H1 (cell line): Measurements from ENCODE around the gene MAGI2. TPM values are rescaled to one million over a fixed set of nuclear protein-coding genes. Genes with fewer than 3 reads are reported as not detected.

Source experiments
- CTCF ChIA-PET: fragments of 300-600 bp; sonication (Branson Sonifier 250); formaldehyde crosslinking; loops from one replicate; lab custom pipeline; 2021; ENCODE audit not compliant: partially characterized antibody; lab: Charles Lee
- POLR2A ChIA-PET: fragments of 300-600 bp; sonication (Branson Sonifier 250); formaldehyde crosslinking; loops from one replicate; lab custom pipeline; 2021; ENCODE audit warnings: inconsistent platforms; ENCODE audit not compliant: partially characterized antibody; lab: Charles Lee
- DNase-seq, 2 experiments: peaks; one replicate each; pipeline versions ENCODE4 v3.0.0 to v3.0.0-alpha.2; 2010 to 2022; ENCODE audit warnings: low spot score in 2 of 2, low read depth in 1 of 2, mixed read lengths in 1 of 2
- FAIRE-seq: peaks from 2 replicates; lab custom pipeline; 2011; peaks lifted over from hg19 to GRCh38; lab: Jason Lieb, UNC
- H2AFZ ChIP-seq: 2 replicates; pipeline ENCODE4 v1.8.1; 2012; ENCODE audit warnings: low read length, inconsistent platforms
- H2AK5ac ChIP-seq: 2 replicates; pipeline ENCODE4 v1.6.1; 2013; ENCODE audit warnings: low read depth, low read length
- H2BK120ac ChIP-seq: replicated peaks from 2 replicates; pipeline ENCODE3; 2013; ENCODE audit warnings: low read depth, low read length, inconsistent platforms
- H2BK12ac ChIP-seq: 2 replicates; pipeline ENCODE4 v1.6.1; 2013; ENCODE audit warnings: low read depth, low read length
- H2BK15ac ChIP-seq: 2 replicates; pipeline ENCODE4 v1.6.1; 2013; ENCODE audit warnings: low read length
- H2BK20ac ChIP-seq: 2 replicates; pipeline ENCODE4 v1.6.1; 2013; ENCODE audit warnings: low read length
- H2BK5ac ChIP-seq: 2 replicates; pipeline ENCODE4 v1.6.1; 2013; ENCODE audit warnings: low read depth, low read length
- H3K14ac ChIP-seq: 2 replicates; pipeline ENCODE4 v1.6.1; 2013; ENCODE audit warnings: inconsistent platforms; ENCODE audit not compliant: insufficient read length
- H3K18ac ChIP-seq: 2 replicates; pipeline ENCODE4 v1.6.1; 2013; ENCODE audit warnings: low read length; ENCODE audit errors: extremely low read depth
- H3K23ac ChIP-seq: 2 replicates; pipeline ENCODE4 v1.6.1; 2013; ENCODE audit warnings: inconsistent platforms; ENCODE audit not compliant: insufficient read length
- H3K23me2 ChIP-seq: 2 replicates; pipeline ENCODE4 v1.6.1; 2013; ENCODE audit warnings: low read depth, low read length
- H3K27ac ChIP-seq: 2 replicates; pipeline ENCODE4 v1.6.1; 2011; ENCODE audit warnings: low read depth, low read length, inconsistent platforms
- H3K27me3 ChIP-seq, 4 experiments: replicated peaks in 1 of 4; 1 replicate in 1 of 4; 2 replicates in 3 of 4; pipeline versions ENCODE4 v1.6.1 to v1.8.1; 2011 to 2013; ENCODE audit warnings: low read length in 3 of 4, mild to moderate bottlenecking in 3 of 4, inconsistent platforms in 2 of 4, mixed read lengths in 2 of 4, moderate library complexity in 1 of 4; ENCODE audit not compliant: control insufficient read depth in 3 of 4, insufficient read depth in 3 of 4; ENCODE audit errors: extremely low read depth in 1 of 4
- H3K36me3 ChIP-seq, 4 experiments: 2 replicates each; pipeline versions ENCODE4 v1.6.1 to v1.8.1; 2011 to 2013; ENCODE audit warnings: mild to moderate bottlenecking in 4 of 4, low read length in 3 of 4, moderate library complexity in 2 of 4, control low read depth in 1 of 4, inconsistent platforms in 1 of 4; ENCODE audit not compliant: insufficient read depth in 4 of 4, control insufficient read depth in 2 of 4
- H3K4ac ChIP-seq: replicated peaks from 2 replicates; pipeline ENCODE3; 2013; ENCODE audit warnings: low read length, low read depth, mixed read lengths, inconsistent platforms; ENCODE audit not compliant: insufficient read length
- H3K4me1 ChIP-seq, 4 experiments: replicated peaks in 1 of 4; 1 replicate in 1 of 4; 2 replicates in 3 of 4; pipeline versions ENCODE4 v1.6.1 to v1.8.1; 2011 to 2013; ENCODE audit warnings: low read length in 3 of 4, inconsistent platforms in 2 of 4, mixed read lengths in 1 of 4; ENCODE audit not compliant: insufficient read depth in 4 of 4, control insufficient read depth in 3 of 4
- H3K4me2 ChIP-seq, 2 experiments: 2 replicates each; pipeline versions ENCODE4 v1.6.1 to v1.8.1; 2011 to 2013; ENCODE audit warnings: low read depth in 2 of 2, low read length in 2 of 2, control low read depth in 1 of 2, inconsistent platforms in 1 of 2, mild to moderate bottlenecking in 1 of 2; ENCODE audit not compliant: insufficient read depth in 1 of 2
- H3K4me3 ChIP-seq, 4 experiments: fragments of 200-600, 300-600 bp in 1 of 4; sonication (generic), shearing (Covaris generic), sonication (Bioruptor Twin) in 1 of 4; 2 replicates each; pipeline versions ENCODE4 v1.5.1 to v1.8.1; 2011 to 2016; ENCODE audit warnings: low read length in 4 of 4, low read depth in 3 of 4, control low read depth in 2 of 4, inconsistent platforms in 2 of 4, mild to moderate bottlenecking in 2 of 4, mixed read lengths in 1 of 4, moderate library complexity in 1 of 4; ENCODE audit not compliant: insufficient read depth in 2 of 4; ENCODE audit errors: extremely low read depth in 1 of 4
- H3K56ac ChIP-seq: replicated peaks from 2 replicates; pipeline ENCODE3; 2013; ENCODE audit warnings: low read depth, mild to moderate bottlenecking, mixed read lengths, low read length, inconsistent platforms; ENCODE audit not compliant: insufficient read length
- H3K79me1 ChIP-seq: 2 replicates; pipeline ENCODE4 v1.6.1; 2013; ENCODE audit warnings: low read depth, low read length, control low read depth
- H3K79me2 ChIP-seq, 2 experiments: 2 replicates each; pipeline versions ENCODE4 v1.6.1 to v1.8.1; 2012 to 2013; ENCODE audit warnings: low read length in 2 of 2, mild to moderate bottlenecking in 2 of 2, inconsistent platforms in 1 of 2; ENCODE audit not compliant: insufficient read depth in 2 of 2, control insufficient read depth in 1 of 2
- H3K9ac ChIP-seq, 4 experiments: replicated peaks in 1 of 4; 1 replicate in 1 of 4; 2 replicates in 3 of 4; pipeline versions ENCODE4 v1.6.1 to v1.8.1; 2011 to 2013; ENCODE audit warnings: low read depth in 3 of 4, low read length in 3 of 4, control low read depth in 2 of 4, mild to moderate bottlenecking in 2 of 4, moderate library complexity in 2 of 4, inconsistent platforms in 1 of 4; ENCODE audit errors: extremely low read depth in 1 of 4
- H3K9me3 ChIP-seq, 2 experiments: 2 replicates each; pipeline versions ENCODE4 v1.6.1 to v1.8.1; 2012 to 2013; ENCODE audit warnings: mild to moderate bottlenecking in 2 of 2, moderate library complexity in 2 of 2, control low read depth in 1 of 2, inconsistent platforms in 1 of 2, low read depth in 1 of 2, low read length in 1 of 2, mixed read lengths in 1 of 2; ENCODE audit not compliant: insufficient read depth in 2 of 2
- H4K20me1 ChIP-seq, 2 experiments: replicated peaks in 1 of 2; 2 replicates each; pipeline versions ENCODE3 to v1.8.1; 2011 to 2013; ENCODE audit warnings: inconsistent platforms in 2 of 2, low read length in 2 of 2, mild to moderate bottlenecking in 1 of 2; ENCODE audit not compliant: insufficient read depth in 2 of 2, control insufficient read depth in 1 of 2
- H4K5ac ChIP-seq: 2 replicates; pipeline ENCODE4 v1.6.1; 2013; ENCODE audit warnings: low read length, low read depth, mixed read lengths, inconsistent platforms; ENCODE audit not compliant: insufficient read length
- H4K8ac ChIP-seq: 2 replicates; pipeline ENCODE4 v1.8.0; 2013; ENCODE audit warnings: mild to moderate bottlenecking, moderate library complexity, low read length, inconsistent platforms; ENCODE audit not compliant: insufficient read depth; ENCODE audit errors: extremely low read depth
- H4K91ac ChIP-seq: replicated peaks from 2 replicates; pipeline ENCODE3; 2013; ENCODE audit warnings: low read length, mixed read lengths, inconsistent platforms; ENCODE audit not compliant: insufficient read length
- POU5F1 ChIP-seq: IDR thresholded peaks from 2 replicates; pipeline ENCODE4 v1.6.1; 2011; ENCODE audit warnings: low read depth, mild to moderate bottlenecking, low read length, moderate library complexity
- SAP30 ChIP-seq: fragments of 300-600 bp; sonication (generic); IDR thresholded peaks from 2 replicates; pipeline ENCODE4 v1.7.1; 2012; ENCODE audit warnings: low read length, moderate library complexity, mild to moderate bottlenecking, inconsistent platforms; ENCODE audit not compliant: insufficient read depth, insufficient replicate concordance
- SIX5 ChIP-seq: IDR thresholded peaks from 2 replicates; pipeline ENCODE4 v1.6.1; 2011; ENCODE audit warnings: mild to moderate bottlenecking, low read depth, low read length
- TBP ChIP-seq: IDR thresholded peaks from 2 replicates; pipeline ENCODE4 v1.6.1; 2011; ENCODE audit warnings: low read depth, low read length, improper control_type of control experiment
- WGBS, 2 experiments: shearing (Covaris generic) in 1 of 2; methylation state at CpG; one replicate each; pipeline versions ENCODE4 v1.1.6 to v1.1.7; 2013 to 2015; ENCODE audit warnings: low lambda C conversion rate in 2 of 2, mixed read lengths in 2 of 2, inconsistent platforms in 1 of 2, low coverage in 1 of 2, missing lambda C conversion rate in 1 of 2; ENCODE audit not compliant: insufficient replicate concordance in 2 of 2, insufficient coverage in 1 of 2, insufficient read length in 1 of 2; ENCODE audit errors: extremely low coverage in 1 of 2, missing lambda C conversion rate in 1 of 2; 5-methylcytosine and 5-hydroxymethylcytosine counted together
- polyA plus RNA-seq, 7 experiments: library from polyadenylated mRNA; depleted of rRNA in 3 of 7; stranded (reverse) in 5 of 7; unstranded in 2 of 7; fragments of >200 nt in 5 of 7; fragments of 200-250 nt in 2 of 7; gene quantifications; 1 replicate in 5 of 7; 2 replicates in 1 of 7; 4 replicates in 1 of 7; pipeline versions ENCODE4 v1.2.1 to v1.2.3, GENCODE V29; 2011 to 2013; ENCODE audit warnings: missing spikeins in 2 of 7, mixed read lengths in 2 of 7
- total RNA-seq: library from RNA; stranded (reverse); fragmentation: NEBNext Ultra II Directional; extraction: Animal tissue kit (Norgen Biotek cat#: 25700); gene quantifications from 2 replicates; pipeline ENCODE4 v1.2.1, GENCODE V29; 2021

The MAGI2 gene
- total and polyA plus RNA-seq, 2 of the 8 experiments (the other 6 are each of a cell fraction or from before 2014, with no cell fraction given), result 6.0 to 27.3 TPM

DNA sequence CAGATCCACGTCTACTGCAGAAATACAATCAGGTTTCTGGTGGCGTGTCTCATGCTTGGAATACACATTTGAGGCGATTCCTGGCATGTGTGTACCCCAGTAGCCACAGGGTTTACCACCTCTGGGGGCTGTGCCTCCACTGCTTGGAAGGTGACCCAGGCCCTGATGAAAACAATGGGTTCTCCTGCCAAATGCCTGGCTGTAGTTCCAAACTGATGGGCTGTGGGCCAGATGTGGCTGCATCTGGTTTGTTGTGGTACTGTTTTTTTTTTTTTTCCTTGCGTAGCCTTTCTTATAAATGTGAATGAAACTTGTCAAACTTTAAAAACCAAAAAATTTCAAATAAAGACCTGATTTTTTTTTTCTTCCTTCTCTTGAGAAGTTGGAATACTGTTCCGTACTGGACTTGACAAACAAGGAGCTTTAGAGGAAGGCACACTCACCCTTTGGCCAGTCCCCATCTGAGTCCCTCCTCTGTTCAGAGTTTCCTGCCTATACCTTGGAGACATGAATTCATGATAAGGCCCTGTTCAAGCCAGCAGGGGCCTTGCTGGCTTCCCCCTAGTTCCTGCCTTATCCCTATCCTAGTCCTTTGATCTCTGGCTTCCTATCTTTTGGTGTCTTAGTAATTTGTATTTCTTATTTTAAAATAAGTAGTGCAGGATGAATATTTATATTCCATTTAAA lies 1437.8 kb downstream of the MAGI2 start:
- H3K9ac ChIP-seq, result no peak overlapping the region
- no peak overlapping the region for H3K56ac ChIP-seq
- no peak overlapping the region for H2BK5ac ChIP-seq
- H3K4ac ChIP-seq, result no peak overlapping the region
- no peaks in the 10 kb centered on the region for H3K36me3 ChIP-seq
- no peak overlapping the region for H2AFZ ChIP-seq
- H2BK15ac ChIP-seq, result no peak overlapping the region
- no peak overlapping the region for H2BK12ac ChIP-seq
- H4K20me1 ChIP-seq, result no peaks in the 10 kb centered on the region
- no peak overlapping the region for H3K4me2 ChIP-seq
- H3K27ac ChIP-seq, result no peak overlapping the region
- CTCF ChIA-PET, result interaction anchor here (0.6 to 3.6 kb wide), 4 partner anchors 25 to 203 kb away, joined by 3 to 14 read pairs (median 4); no protein-coding TSS in a partner anchor
- no peak overlapping the region for H3K23ac ChIP-seq
- H2AK5ac ChIP-seq, result no peak overlapping the region
- H3K4me1 ChIP-seq, result peaks cover 0 to 11% (median 5%) of the 10 kb centered on the region in 4 experiments; a peak in 4 of 7 replicates
- no peak overlapping the region for H2BK20ac ChIP-seq
- H4K8ac ChIP-seq, result no peak overlapping the region
- FAIRE-seq (no peak), DNase-seq (no peak)
- no peaks in the 10 kb centered on the region for H3K79me2 ChIP-seq
- no peak overlapping the region for H2BK120ac ChIP-seq
- POLR2A ChIA-PET, result interaction anchor here (0.7 to 0.8 kb wide), 2 partner anchors 26 to 85 kb away, joined by 3 read pairs; no protein-coding TSS in a partner anchor
- WGBS, 2 experiments, result 95% methylated on average over 5 of the region's 5 CpGs; no CpG with 5 or more reads in 1 of the 2 experiments
- H4K91ac ChIP-seq, result no peak overlapping the region
- no peaks in the 10 kb centered on the region for H3K79me1 ChIP-seq
- peaks cover 7% of the 10 kb centered on the region; the same call in 1 of the 2 replicates for H3K23me2 ChIP-seq
- no peaks in the 10 kb centered on the region for H3K9me3 ChIP-seq
- peaks cover 2 to 10% (median 4%) of the 10 kb centered on the region in 4 experiments; a peak in 5 of 7 replicates for H3K27me3 ChIP-seq
- no peak overlapping the region for H3K4me3 ChIP-seq
- no peak overlapping the region for H3K18ac ChIP-seq
- no peak overlapping the region for H4K5ac ChIP-seq
- no peak overlapping the region for H3K14ac ChIP-seq
- TF ChIP-seq SAP30 (no peak), TBP (no peak), POU5F1 (no peak), SIX5 (no peak)
